Tibial nerve (tissue), 3 donors: ENCODE data around the gene LRRC66.

Experiments
- POLR2A ChIP-seq, 2 donors: fragments of 450-650 bp; IDR thresholded peaks; one replicate each; pipeline ENCODE4 v1.6.1; 2017; ENCODE audit warnings: antibody characterized with exemption in 2 of 2, mild to moderate bottlenecking in 2 of 2, moderate library complexity in 2 of 2
- TF ChIP-seq, protein P1 (sequence below), 5 experiments: fragments of 200-600 bp in 3 of 5; fragments of 450-650 bp in 2 of 5; sonication (generic) in 3 of 5; IDR thresholded peaks; one replicate each; pipeline ENCODE4 v1.5.1; 2016 to 2019; ENCODE audit warnings: antibody characterized with exemption in 5 of 5, mild to moderate bottlenecking in 3 of 5, moderate library complexity in 2 of 5

DNA sequence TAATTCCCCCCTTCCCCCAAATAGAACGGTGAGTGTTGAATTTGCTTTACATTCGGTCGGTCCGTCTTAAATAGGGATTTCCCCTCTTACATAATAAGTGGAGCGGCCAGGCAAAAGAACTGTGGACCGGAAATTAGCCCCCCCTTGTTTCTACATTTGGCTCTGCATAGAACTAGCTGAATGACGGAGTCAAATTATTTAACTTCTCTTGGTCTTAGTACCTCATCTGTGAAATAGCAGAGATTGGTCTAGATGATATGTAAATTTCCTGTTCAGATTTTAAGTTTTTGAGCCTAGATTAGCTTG, 32.3 kb upstream of the LRRC66 start:
- TF ChIP-seq, protein P1, sequence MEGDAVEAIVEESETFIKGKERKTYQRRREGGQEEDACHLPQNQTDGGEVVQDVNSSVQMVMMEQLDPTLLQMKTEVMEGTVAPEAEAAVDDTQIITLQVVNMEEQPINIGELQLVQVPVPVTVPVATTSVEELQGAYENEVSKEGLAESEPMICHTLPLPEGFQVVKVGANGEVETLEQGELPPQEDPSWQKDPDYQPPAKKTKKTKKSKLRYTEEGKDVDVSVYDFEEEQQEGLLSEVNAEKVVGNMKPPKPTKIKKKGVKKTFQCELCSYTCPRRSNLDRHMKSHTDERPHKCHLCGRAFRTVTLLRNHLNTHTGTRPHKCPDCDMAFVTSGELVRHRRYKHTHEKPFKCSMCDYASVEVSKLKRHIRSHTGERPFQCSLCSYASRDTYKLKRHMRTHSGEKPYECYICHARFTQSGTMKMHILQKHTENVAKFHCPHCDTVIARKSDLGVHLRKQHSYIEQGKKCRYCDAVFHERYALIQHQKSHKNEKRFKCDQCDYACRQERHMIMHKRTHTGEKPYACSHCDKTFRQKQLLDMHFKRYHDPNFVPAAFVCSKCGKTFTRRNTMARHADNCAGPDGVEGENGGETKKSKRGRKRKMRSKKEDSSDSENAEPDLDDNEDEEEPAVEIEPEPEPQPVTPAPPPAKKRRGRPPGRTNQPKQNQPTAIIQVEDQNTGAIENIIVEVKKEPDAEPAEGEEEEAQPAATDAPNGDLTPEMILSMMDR (IDR thresholded peaks at IDR 0.05): no peak
- no peak for TF ChIP-seq POLR2A (IDR thresholded peaks at IDR 0.05)
